ENCODE data around the gene DYRK1B. TPM values are rescaled to one million over a fixed set of nuclear protein-coding genes. Genes with fewer than 3 reads are reported as not detected.

The DYRK1B gene
- 16.7 to 22.1 TPM (median 20.6 TPM) in 5 replicates for total RNA-seq (2022; extraction: Qiagen RNA extraction; ENCODE audit: low read depth)

DNA sequence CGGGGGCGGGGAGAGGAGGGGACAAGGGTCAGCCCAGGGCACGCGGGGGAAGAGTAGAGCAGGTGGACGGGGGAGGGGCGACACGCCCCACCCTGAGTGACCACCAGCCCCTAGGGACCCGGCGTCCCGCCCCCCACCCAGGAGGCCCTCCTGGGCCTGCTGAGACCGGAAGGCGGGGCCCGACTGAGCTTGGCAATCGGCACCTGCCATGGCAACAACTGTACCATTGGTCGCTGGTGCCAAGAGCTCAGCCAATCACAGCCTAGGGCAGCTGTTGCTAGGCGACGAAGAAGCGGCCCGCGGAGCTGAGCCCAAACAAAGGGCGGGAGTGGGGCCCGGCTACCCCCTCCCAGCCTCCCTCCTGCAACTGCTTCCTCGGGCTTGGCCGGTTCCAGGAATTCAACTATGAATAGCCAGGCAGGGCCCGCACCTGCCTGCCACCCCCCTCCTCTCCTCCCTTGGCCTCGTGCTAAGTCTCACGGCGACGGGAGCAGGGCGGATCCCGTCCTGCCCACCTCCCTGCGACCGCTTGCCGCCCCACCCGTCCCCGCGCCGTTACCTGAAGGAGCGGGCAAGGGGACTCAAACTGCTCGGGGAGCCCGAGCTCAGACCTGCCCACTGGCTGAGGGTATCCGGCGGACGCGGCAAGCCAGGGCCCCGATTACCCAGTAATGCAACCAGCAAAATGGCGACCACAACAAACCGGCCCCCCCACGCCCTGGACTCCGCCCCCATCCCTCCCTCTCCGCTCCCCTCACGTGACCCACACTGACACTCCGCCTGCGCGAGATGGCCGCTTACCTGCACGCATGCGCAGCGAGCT is at the start of gene DYRK1B:
DYRK1B (minus strand) TSS at position 699 of the 823 bp plus-strand sequence. CDS start 2,295 bp downstream, outside the sequence.

DNA sequence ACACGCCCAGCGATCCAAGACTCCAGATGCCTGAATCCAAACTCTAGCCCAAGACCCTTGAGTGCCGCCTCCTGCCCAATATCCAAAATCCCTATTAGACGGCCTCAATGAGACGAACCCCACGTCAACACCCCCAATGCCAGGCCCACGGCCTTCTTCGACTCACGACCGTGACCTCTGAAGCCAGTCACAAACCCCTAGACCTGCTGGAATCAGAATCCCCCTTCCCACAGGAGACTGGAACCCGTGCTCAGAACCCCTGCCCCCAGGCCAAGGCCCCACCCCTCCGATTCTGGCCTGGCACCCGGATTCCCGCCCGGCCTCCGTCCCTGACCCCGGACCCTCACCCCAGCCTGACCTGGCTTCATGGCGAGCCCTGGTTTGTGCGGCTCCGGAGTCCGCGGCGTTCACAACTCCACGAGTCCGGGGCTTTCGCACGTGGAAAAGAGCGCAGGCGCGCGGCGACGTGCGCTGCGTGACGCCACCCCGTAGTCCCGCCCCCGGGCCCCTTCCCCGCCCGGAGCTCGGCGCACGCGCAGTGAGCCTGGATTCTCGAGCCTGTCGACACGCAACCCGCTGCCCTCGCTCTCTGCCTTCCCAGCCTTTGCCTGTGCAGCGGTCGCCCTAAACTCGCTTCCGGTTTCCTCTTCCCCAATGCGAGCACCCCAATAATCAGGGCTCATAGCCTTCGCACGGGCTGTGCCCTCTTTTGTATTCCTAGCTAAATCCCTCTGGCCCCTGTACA is 12.1 kb upstream of the DYRK1B start, which contains the start of gene FBL:
FBL (minus strand) TSS at position 447 of the 745 bp plus-strand sequence; CDS start at position 368, 79 bp downstream.

DNA sequence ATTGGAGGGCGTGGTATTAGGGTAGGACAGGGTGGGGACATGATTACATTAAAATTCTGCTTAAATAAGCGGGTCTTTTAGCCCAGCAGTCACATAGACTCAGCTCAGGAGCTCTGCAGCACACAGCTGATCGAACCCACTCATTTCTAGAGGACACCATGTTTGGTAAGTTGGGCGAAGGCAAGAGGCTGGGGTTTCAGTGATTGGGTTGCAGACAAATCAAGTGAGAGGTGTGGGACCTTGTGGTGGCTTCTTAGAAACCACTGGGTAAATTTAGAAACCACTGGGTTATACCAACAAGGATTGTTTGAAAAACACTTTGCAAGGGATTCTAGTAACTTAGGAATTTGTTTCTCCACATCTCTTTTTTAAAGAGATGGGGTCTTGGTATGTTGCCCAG is 55.2 kb downstream of the DYRK1B start, which contains the start of gene LEUTX:
LEUTX (plus strand) TSS at position 92 of the 400 bp plus-strand sequence; CDS start at position 159, 67 bp downstream.

Other genes with a start within 250 kb of the DYRK1B start
- not detected in 5 replicates for gene LGALS13, start 231.6 kb downstream of the DYRK1B start, total RNA-seq (2022; extraction: Qiagen RNA extraction; ENCODE audit: low read depth)
- gene LGALS16, start 178.2 kb downstream of the DYRK1B start, total RNA-seq (2022; extraction: Qiagen RNA extraction; ENCODE audit: low read depth), result not detected in 5 replicates
- not detected in 5 replicates for gene LGALS14, start 129.7 kb downstream of the DYRK1B start, total RNA-seq (2022; extraction: Qiagen RNA extraction; ENCODE audit: low read depth)
- not detected in 5 replicates for gene CLC, start 96.1 kb downstream of the DYRK1B start, total RNA-seq (2022; extraction: Qiagen RNA extraction; ENCODE audit: low read depth)
- not detected in 5 replicates for gene LEUTX, start 55.3 kb downstream of the DYRK1B start, total RNA-seq (2022; extraction: Qiagen RNA extraction; ENCODE audit: low read depth)
- 596 to 756 TPM (median 711 TPM) in 5 replicates for gene FBL, start 12.2 kb upstream of the DYRK1B start, total RNA-seq (2022; extraction: Qiagen RNA extraction; ENCODE audit: low read depth)
- gene FCGBP, start 100.5 kb upstream of the DYRK1B start, total RNA-seq (2022; extraction: Qiagen RNA extraction; ENCODE audit: low read depth), result 0.54 to 1.1 TPM (median 0.87 TPM) in 5 replicates
- 263 to 295 TPM (median 276 TPM) in 5 replicates for gene PSMC4, start 137.0 kb upstream of the DYRK1B start, total RNA-seq (2022; extraction: Qiagen RNA extraction; ENCODE audit: low read depth)
- 2.1 to 3.2 TPM (median 2.4 TPM) in 5 replicates for gene ZNF546, start 162.9 kb upstream of the DYRK1B start, total RNA-seq (2022; extraction: Qiagen RNA extraction; ENCODE audit: low read depth)
- 6.0 to 8.2 TPM (median 6.8 TPM) in 5 replicates for gene ZNF780B, start 222.1 kb upstream of the DYRK1B start, total RNA-seq (2022; extraction: Qiagen RNA extraction; ENCODE audit: low read depth)

All from A549 treated with GW870086 at 1 μM for 4 hours (cell line).